ENCODE results near the gene TLK1.
A peak's percentile ranks its signal among the peaks of the same experiment; 100 is the strongest.

- TF ChIP-seq CTCF (conservative IDR thresholded peaks at IDR 0.05) (peak; percentile 84), EZH2 (IDR thresholded peaks at IDR 0.05; ENCODE audit: low read depth) (no peak)
These were observed 74.1 kb downstream of the TLK1 start for GRCh38 chr2:171086352-171087290.

All from PC-9 (cell line).